ENCODE data around the gene RGS10. TPM values are rescaled to one million over a fixed set of nuclear protein-coding genes. Genes with fewer than 3 reads are reported as not detected.
"Not testable (repeated sequence)": the region's sequence is repeated elsewhere in the genome, so short reads cannot be mapped to it uniquely, and the experiment has no call there.

RGS10 gene
- total RNA-seq, 1 donor from 2014 or later = 24.1 TPM

DNA sequence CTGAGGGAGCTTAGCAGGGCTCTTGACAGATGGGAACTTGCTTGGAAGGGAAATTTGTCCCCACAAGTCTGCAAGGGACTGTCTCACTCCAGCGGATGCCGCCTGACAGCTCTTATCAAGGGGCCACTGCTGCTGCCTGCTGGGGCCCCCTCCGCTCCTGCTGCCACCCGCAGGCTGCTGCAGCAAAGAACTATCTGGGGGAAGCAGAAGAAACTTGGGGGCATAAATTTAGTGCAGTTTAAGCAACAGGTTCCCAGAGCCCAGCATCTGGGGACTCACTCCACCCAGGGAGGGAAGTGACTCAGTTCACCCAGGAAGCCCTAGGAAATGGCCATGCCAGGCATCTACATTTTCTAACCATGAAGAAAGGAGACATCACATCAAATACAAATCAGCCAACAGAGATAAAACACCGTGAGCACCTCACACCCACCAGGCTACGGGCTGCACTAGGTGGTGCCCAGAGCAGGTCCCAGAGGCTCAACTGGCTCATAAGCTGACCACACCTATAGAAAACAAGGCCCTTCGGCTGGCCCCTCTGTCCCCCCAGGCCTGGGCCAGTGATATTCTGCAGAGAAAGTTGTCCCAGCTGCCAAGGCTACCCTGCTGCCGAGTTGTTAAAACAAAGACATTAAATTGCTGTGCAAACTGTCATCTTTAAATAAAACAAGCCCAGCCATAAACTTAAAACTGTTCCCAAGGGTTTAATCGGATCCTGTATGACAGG, 3.7 kb downstream of the RGS10 start:
- DNase-seq (ENCODE audit: low spot score) = no peak

DNA sequence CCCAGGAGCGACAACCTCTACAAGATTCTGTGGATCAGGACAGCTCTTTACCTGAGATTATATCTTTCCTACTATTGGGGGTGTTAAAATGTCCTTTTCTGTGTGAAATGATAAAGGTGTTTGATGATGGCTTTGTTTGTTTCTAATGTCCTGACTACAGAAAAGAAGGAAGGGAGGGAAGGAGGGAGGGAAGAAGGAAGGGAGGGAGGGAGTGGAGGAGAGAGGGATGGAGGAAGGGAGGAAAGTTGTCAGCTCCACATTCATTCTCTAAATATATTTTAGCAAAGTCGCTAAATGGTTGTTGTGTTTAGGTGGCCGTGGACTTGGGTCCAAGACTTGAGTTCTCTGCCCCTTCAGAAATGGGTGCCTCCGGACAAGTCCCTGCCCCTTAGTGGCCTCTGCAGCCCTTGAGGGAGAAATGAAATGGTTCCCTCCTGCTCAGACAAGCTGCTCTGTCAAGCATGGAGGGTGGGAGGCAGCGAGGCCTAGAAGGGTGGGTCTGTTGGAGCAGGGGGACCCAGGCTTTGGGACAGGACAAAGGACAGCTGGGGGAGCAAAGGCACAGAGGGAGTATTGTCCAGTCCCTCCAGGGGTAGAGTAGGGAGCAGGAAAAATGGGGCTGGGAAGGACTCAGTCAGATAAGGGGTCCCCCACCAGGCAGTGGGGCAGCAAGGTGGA, 4.4 kb downstream of the RGS10 start:
- DNase-seq (ENCODE audit: low spot score) = no peak

DNA sequence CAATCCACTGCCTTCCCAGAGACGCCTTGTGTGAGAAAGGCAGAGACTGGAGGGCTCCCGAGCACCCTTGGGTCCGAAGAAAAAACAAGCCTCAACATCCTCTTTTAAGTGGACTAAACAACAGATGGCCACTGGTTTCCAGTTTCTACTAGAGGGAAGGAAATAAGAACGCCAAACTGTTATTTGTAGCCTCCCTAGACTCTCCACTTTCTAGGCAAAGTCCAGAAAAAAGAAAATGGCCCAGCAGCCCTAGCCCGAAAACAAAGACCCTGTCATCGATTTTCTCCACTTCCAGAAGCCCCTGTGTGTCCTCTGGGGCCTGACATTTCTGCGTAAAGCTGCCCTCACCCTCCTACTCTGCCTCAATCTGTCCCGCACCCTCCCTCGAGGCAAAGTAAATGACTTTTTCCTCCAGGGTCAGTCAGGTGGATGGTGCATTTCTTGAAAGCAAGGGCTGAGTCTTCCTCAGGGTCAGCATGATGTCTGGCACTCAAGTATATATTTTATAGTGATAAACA, 6.0 kb downstream of the RGS10 start:
- no peak for DNase-seq (ENCODE audit: low spot score)

DNA sequence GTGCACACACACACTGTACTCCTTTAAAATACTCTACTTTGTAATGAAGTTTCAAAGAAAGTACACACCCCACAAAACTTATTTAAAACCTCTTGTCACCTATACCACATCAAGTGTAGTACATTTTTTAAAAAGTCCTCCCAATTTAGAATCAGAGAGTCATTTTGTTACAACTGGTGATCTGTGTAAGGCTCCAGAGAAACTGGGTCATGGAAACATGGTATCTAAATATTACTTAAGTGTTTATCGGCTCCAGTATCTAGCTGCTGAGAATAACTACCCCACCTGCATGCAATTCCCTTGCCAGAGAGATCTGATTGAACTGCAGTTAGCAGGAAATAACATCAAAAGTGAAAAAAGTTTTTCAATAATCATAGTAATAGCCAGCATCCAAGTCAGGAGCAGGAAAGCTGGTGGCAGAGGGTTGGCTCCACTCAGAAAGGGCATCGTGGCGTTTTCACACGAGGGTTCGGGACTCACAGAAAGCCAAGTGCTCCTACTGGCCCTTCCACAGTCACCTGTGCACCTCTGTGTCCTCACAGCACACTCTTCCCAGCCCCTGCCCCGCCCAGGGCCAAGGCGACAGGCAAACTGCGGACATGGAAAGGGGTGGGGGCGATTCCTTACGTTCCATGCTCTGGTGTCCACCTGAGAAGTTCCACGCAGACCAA, 6.5 kb downstream of the RGS10 start:
- DNase-seq (ENCODE audit: low spot score) = no peak

DNA sequence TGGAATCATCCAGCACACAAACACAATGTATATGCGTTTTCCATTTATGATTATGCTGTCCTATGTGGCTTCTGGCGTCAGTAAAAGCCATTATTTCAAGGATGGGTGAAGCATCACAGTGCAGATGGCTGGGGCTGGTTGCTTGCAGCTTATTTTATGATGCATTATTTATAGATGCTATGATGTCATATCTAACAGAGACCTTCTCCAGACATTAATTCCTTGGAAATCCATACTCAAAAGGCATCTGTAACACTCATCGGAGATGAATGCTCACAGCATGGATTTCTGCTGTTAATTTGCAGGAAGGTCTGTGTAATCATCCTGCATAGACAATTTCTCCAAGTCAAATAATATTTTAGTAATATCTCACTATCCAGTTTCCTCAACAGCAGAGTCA, 7.2 kb downstream of the RGS10 start:
- DNase-seq (ENCODE audit: low spot score) = no peak

DNA sequence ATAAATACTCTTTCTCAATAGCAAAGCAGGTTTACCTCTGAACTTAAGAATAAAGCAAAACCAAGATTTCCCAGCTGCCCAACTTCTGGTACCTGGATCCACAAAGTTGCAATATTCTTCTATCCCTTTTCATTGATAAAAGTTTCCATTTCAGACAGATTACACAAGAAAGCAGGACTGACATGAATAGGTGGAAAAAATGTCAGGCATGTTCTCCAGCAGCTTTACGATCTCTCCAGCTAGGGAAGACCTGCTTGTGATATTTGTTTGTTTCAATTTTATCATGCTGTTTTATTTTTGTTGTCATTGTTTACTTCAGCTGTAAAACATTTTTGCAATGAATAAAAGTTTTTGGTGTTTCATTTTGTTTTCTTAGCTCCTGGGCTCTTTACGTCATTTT, 9.0 kb downstream of the RGS10 start:
- no peak for DNase-seq (ENCODE audit: low spot score)

DNA sequence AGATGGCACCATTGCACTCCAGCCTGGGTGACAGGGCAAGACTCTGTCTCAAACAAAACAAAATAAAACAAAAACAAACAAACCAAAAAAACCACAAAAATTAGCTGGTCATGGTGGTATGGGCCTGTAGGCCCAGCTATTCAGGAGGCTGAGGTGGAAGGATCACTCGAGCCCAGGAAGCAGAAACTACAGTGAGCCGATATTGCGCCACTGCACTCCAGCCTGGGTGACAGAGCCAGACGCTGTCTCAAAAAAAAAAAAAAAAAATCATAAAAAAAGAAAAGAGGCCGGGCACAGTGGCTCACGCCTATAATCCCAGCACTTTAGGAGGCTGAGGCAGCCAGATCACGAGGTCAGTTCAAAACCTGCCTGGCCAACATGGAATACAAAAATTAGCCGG, 9.7 kb downstream of the RGS10 start:
- DNase-seq (ENCODE audit: low spot score) = not testable (repeated sequence)

DNA sequence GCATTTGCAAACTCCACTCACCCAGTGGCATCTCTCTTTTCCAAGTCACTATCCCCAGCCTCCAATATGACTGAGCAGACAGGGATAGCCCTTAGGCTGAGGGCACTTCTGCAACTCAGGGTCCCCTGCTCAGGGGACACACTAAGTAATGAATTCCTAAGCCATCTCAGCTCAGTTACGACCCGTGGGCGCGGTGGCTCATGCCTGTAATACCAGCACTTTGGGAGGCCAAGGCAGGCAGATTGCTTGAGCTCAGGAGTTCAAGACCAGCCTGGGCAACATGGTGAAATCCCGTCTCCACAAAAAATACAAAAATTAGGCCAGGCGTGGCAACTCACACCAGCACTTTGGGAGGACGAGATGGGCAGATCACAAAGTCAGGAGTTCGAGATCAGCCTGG, 10.3 kb downstream of the RGS10 start:
- not testable (repeated sequence) for DNase-seq (ENCODE audit: low spot score)

DNA sequence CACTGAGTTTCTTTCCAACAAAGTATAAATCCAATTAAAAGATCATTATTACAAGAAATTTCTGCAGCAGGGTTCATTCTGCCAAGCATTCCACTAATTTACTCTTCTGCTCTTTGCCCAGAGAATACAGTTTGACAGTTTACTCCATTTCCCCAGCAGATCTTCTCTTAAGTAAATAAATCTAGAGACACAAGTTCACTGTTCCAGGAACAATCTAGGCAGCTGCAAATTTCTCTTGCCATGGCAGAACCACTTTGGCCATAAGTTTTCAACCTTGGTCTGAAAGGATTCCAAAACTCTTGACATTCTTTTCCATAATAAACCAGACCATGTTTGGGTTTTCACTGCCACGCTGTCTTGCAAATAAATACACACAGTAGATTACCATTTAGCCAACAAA, 11.5 kb downstream of the RGS10 start:
- DNase-seq (ENCODE audit: low spot score) = no peak

DNA sequence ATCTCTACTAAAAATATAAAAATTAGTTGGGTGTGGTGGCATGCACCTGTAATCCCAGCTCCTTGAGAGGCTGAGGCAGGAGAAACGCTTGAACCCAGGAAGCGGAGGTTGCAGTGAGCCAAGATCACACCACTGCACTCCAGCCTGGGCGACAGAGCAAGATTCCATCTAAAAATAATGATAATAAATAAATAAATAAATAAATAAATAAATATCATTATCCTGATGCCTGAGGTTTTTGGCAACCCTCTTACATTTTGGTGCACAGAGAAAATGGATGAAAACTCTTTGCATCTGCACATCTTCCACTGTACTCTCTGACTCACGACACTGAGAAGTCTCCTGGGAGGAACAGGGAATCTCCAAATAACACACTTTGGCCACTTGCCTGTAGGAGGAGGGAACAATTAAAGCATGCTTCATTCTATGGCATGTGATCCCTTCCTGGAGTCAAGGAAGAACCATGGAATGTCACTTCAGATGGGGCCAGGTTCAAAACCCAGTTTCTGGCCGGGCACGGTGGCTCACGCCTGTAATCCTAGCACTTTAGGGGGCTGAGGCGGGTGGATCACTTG, 13.8 kb downstream of the RGS10 start:
- DNase-seq (ENCODE audit: low spot score) = not testable (repeated sequence)

DNA sequence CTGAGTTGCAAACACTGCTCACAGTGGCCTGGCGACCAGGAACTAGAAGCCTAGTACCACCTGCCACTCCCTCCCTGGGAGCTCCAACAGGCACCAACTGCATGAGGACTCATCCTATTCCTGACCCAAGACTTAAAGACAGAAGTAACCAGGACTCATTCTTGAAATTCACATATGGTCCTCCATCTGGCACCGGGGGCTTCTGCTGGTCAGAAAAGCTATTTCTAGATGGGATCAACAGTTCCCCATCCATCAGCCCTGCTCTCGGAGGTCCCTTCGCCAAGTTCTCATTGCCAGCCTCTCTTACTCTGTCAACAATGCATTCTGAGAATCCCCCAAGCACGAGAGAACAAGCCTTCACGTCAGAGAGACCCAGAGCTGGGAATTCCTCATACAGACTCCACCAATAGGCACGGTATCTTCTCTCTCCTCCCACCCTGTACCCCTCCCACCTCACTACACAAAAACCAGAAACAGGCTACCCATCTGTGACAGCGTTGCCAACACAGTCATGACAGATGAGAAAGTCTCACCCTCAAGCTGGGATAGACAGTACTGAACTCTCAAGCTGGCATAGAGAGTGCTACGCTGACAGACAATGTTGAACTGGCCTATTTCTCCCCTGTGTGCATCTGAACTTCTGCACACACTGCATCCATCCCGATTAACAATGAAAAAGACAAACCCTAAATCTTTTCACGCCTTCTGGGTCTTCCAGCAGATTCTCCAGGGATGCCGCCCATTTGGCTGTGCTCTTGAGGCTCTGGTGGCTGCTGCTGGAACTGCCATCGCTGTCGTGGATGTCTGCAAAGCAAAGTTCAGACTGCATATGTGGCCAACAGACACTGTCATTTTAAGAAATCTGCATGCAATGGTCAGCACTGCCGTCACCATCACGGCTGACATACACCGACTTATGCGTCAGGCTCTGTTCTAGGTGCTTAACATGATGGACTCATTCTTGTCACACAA, 15.6 kb downstream of the RGS10 start:
- DNase-seq (ENCODE audit: low spot score) = no peak

DNA sequence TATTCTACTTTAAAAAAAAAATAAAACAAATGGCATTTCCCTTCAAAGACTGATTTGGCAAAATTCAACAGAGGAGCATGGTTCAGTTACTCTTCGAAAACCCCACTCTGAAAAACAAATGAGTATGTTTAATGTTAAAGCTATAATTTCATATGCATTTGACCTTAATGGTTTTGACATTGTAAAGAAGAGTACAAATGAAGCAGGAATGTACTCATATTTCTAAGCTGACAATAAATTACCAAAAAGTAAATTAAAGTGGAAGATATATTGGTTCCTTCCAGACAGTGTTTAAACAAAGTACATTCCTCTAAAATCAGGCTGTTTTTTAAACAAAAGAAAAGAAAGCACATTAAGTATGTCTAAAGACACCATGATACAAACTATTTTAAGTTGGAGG, 16.4 kb downstream of the RGS10 start:
- no peak for DNase-seq (ENCODE audit: low spot score)

DNA sequence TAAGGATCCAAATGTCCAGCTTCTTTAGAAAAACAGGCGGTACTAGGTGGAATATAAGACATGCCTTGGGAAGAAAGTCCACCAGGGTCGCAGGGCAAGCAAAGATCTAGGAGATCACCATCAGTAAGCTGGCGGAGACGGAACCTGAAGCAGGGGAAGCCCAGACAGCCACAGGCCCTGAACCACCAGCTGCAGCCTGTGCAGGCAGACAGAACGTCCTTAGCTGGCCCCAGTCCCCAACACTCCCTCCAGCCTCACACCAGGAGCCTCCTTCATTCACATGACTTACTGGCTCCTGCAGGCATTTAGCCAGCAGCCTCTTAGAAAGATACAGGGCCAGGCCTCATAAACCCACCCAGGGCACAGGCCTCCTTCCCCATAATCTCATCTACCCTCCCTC, 17.4 kb downstream of the RGS10 start:
- no peak for DNase-seq (ENCODE audit: low spot score)

DNA sequence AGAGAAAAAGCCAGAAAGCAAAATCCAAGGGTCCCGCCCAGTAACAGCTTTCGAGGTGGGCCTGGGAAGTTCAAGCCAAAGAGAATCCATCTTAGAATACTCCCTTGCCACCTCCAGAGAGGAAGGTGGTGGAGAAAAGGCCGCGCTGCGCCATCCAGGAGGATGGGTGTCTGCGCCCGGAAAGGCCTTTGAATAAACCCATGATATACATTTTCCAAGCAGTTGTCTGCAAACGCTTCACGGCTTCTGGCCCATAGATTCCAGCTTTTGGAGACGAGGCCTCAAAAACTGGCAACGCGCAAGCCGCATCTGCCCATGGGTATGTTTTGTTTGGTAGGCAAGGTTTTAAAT, 17.8 kb downstream of the RGS10 start:
- no peak for DNase-seq (ENCODE audit: low spot score)

DNA sequence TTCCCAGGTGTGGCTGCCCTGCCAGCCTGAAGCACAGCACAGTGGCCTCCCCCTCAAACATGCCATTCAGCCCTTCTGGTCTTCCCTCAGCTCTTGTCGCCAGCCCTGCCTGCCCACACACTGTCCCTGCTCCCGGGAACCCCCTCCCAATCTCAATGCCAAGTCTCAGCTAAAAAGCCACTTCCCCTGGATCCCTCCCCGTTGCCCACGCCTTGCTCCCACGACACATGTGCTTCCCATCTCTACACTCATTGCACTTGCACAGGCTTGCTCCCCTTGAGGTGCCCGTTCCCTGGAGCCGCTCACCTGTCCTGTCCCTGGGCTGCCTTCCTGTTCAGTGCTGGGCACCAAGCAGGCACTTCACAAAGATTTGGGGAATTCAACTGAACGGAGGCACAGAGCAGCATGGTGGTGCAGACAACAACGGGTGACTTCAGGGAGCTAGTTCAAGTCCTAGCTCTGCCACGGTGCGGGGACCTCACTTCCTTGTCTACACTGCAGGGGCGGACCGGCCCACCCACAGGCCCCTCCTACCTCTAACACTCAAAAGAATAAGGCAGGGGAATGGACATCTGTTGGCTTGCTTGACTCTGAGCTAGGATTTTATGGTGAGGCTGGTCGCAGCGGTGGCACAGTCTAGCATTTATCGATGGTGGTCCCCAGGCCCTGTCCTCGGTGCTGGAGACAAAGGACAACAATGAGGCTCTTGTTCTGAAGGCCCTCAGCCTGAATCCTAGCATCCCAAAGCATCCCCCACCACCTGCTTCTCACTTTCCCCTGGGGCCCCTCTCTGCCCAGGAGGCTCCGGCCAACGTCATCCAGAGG, 18.4 kb downstream of the RGS10 start:
- DNase-seq (ENCODE audit: low spot score) = no peak

DNA sequence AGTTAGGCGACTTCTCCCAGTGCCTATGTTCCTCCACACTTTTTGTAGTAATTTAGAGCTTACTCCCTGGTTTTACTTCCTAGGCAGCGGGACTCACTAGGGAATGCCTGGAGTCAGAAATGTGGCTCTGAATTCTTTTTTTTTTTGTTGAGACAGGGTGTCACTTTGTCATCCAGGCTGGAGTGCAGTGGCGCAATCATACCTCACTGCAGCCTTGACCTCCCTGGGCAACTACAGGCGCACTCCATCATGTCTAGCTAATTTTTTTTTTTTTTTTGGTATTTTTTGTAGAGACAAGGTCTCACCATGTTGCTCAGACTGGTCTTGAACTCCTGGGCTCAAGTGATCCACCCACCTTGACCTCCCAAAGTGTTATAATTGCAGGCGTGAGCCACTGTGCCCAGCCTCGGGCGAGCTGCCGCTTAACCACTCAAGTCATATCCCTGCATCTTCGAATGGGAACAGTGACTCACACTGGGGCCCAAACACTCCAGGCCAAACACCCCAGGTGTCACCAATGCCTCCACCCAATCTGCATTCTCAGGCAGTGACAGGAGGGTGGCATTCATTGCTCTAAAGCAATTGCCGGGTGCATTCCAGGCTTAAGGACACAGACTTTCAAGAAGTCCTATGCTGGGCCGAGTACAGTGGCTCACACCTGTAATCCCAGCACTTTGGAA, 19.6 kb downstream of the RGS10 start:
- no peak for DNase-seq (ENCODE audit: low spot score)

DNA sequence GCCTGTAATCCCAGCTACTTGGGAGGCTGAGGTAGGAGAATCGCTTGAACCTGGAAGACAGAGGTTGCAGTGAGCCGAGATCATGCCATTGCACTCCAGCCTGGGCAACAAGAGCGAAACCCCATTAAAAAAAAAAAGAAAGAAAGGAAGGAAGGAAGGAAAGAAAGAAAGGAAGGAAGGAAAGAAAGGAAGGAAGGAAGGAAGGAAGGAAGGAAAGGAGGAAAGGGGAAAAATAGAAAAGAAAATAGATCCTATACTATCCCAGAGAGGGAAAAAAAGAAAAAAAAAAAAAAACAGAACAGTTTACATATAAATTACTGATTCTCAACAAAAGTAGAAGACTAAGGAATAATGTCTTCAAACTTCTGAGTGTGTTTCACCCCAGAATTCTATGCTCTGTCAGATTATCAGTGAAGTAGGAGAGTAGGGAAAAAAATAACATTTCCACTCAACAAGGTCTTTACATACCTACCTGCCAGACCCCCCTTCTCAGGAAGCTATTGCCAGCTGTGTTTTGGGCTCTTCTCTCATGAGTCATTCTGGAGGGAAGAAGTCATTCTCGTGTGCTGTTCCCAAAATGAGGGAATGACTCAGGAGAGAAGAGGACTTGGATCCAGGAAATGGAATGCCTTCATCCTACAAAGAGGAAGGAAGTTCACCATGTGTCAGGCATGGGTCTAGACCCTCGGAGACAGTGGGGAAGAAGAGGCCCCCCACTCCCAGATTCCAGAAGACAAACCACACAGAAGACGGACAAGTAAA, 20.9 kb downstream of the RGS10 start:
- DNase-seq (ENCODE audit: low spot score) = no peak

DNA sequence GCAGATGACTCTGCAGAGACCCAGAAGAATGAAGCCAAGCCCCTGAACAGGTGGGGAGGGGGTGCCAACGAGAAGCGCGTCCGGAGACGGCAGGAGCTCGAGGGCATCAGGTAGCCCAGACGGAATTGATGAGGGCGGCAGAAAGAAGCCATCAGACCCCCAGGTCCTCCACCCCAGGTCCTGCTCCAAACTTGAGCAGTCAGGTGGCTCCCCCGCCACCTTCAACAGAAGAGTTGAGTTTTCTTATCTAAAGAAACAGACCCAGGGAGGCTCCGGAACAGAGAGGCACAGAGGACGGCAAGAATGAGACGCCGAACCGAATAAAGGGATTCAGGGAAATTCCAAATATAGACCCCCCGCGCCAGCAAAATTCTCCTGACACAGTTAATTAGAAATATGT, 22.2 kb downstream of the RGS10 start:
- no peak for DNase-seq (ENCODE audit: low spot score)

DNA sequence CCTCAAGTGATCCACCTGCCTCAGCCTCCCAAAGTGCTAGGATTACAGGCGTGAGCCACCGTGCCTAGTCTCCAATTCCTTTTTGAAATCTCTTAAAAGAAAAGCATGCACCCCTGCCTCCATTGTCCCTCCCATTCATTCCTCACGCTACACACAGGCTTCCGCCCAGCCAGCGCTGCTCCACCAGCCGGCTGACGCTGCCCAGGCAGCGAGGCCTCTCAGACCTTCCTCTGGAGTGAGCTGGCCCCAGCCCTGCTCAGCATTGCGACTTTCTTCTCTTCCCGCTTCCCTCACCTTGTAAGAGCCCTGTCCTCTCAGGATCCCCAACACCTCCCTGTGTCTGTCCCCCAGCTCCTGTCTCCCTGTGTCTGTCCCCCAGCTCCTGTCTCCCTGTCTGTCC, 23.6 kb downstream of the RGS10 start:
- no peak for DNase-seq (ENCODE audit: low spot score)

Data from ureter (tissue), 1 donor.